Stimulated activated CD4-positive, alpha-beta T cell treated with anti-CD3 and anti-CD28 coated beads, Interleukin-1b, Interleukin-23, amount 100 ng/mL, for 1 hour (primary cell): ENCODE measurements around the gene STAB2.

ENCODE experiments used
- DNase-seq, 2 donors: peaks; one replicate each; pipeline ENCODE4 v3.0.0-alpha.2; 2020; ENCODE audit warnings: low read depth in 2 of 2

STAB2 gene

GRCh38 chr12:103586791-103587370 lies at the start of gene STAB2:
Gene STAB2, plus strand, starts transcription at chr12:103587273. Its CDS starts 204 bp downstream, at chr12:103587477.
- DNase-seq: no peak

- no peak for DNase-seq
Observed at GRCh38 chr12:103538397-103538796, 48.7 kb upstream of the STAB2 start.

GRCh38 chr12:103540319-103540718 lies 46.8 kb upstream of the STAB2 start:
- DNase-seq: no peak

GRCh38 chr12:103542078-103542477 lies 45.0 kb upstream of the STAB2 start:
- DNase-seq: no peak

- DNase-seq: no peak
Observed at GRCh38 chr12:103546959-103547358, 40.1 kb upstream of the STAB2 start.

- no peak for DNase-seq
Observed at GRCh38 chr12:103547376-103547775, 39.7 kb upstream of the STAB2 start.

GRCh38 chr12:103547929-103548328 lies 39.1 kb upstream of the STAB2 start:
- DNase-seq: no peak

- peak; percentile 2 to 56 for DNase-seq
Observed at GRCh38 chr12:103548622-103549601, 38.2 kb upstream of the STAB2 start.

GRCh38 chr12:103556890-103557627 lies 30.0 kb upstream of the STAB2 start:
- no peak for DNase-seq

- DNase-seq: no peak
Observed at GRCh38 chr12:103557628-103558010, 29.5 kb upstream of the STAB2 start.

GRCh38 chr12:103558879-103559278 lies 28.2 kb upstream of the STAB2 start:
- no peak for DNase-seq

GRCh38 chr12:103560604-103561101 lies 26.4 kb upstream of the STAB2 start:
- DNase-seq: no peak

GRCh38 chr12:103561174-103561573 lies 25.9 kb upstream of the STAB2 start:
- no peak for DNase-seq

GRCh38 chr12:103566398-103566797 lies 20.7 kb upstream of the STAB2 start:
- DNase-seq: no peak

- no peak for DNase-seq
Observed at GRCh38 chr12:103569278-103569677, 17.8 kb upstream of the STAB2 start.

GRCh38 chr12:103571286-103571685 lies 15.8 kb upstream of the STAB2 start:
- DNase-seq: no peak

- DNase-seq: no peak
Observed at GRCh38 chr12:103572312-103573045, 14.6 kb upstream of the STAB2 start.

GRCh38 chr12:103573185-103573584 lies 13.9 kb upstream of the STAB2 start:
- DNase-seq: no peak

- DNase-seq: no peak
Observed at GRCh38 chr12:103578926-103579325, 8.1 kb upstream of the STAB2 start.

- no peak for DNase-seq
Observed at GRCh38 chr12:103580026-103580425, 7.0 kb upstream of the STAB2 start.

GRCh38 chr12:103583008-103583407 lies 4.1 kb upstream of the STAB2 start:
- DNase-seq: no peak
